ENCODE measurements around the gene SPTBN4.

GRCh38 chr19:40510526-40511115, 43.8 kb downstream of the SPTBN4 start:
- TF ChIP-seq SUZ12 (IDR thresholded peaks at IDR 0.05; ENCODE audit: extremely low read depth, insufficient read depth, insufficient read length) (no peak), YY1 (IDR thresholded peaks at IDR 0.05; ENCODE audit: insufficient read depth, insufficient read length) (no peak)

Data from NT2/D1 (cell line).